ENCODE results near the gene SEPTIN1. TPM values are rescaled to one million over a fixed set of nuclear protein-coding genes. Genes with fewer than 3 reads are reported as not detected.

SEPTIN1 gene
- total and polyA plus RNA-seq, 2 donors (not counting 3 experiments of a cell fraction or from before 2014, with no cell fraction given) = 0.07 to 0.75 TPM

DNA sequence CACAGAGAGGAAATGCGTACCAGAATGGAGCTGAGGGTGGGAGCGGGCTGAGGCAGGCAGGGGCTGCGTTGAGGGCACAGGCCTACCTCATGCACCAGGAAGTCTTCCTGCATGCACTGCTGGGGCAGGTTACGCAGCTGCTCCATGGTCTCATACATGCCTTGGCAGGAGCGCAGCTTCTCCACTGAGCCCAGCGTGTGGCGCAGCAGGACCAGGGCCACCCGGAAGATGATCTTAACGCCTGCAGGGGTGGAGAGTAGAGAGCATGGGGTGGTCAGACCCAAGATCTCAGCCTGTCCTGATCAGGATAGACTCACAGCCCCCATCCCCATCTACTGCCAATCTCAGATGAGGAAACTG is 23.8 kb downstream of the SEPTIN1 start:
- dilution Hi-C loops (cut with MboI; ENCODE audit: extremely low pct_ligation_motif_present, low sequenced_read_pairs) = no loop called here
- Histone ChIP-seq H3K4me1 (ENCODE audit: control insufficient read depth, extremely low read depth, insufficient read depth, low read length) (peaks cover 14% of the 10 kb centered on the region), H3K27ac (ENCODE audit: insufficient read depth, low read depth, low read length) (no peak overlapping the region), H3K9me1 (replicated peaks; ENCODE audit: control insufficient read depth, extremely low read depth, insufficient read depth, low read length) (no peaks in the 10 kb centered on the region), H2AFZ (ENCODE audit: low read depth, low read length) (no peak overlapping the region), H3K9ac (replicated peaks; ENCODE audit: extremely low read depth, insufficient read depth, low read length) (no peak overlapping the region), H4K20me1 (replicated peaks; ENCODE audit: control insufficient read depth, extremely low read depth, insufficient read depth, low read length) (no peaks in the 10 kb centered on the region), H3K9me3 (replicated peaks; ENCODE audit: control insufficient read depth, insufficient read depth, low read length) (no peaks in the 10 kb centered on the region), H3K79me2 (ENCODE audit: control insufficient read depth, insufficient read depth, low read length) (peaks cover 34% of the 10 kb centered on the region), H3K36me3 (ENCODE audit: control insufficient read depth in 2 of 2, extremely low read depth in 1 of 2, insufficient read depth in 2 of 2, low read length in 2 of 2) (peaks cover 0 to 27% of the 10 kb centered on the region in 2 experiments), H3K4me3 (replicated peaks in 1 of 3; ENCODE audit: insufficient read depth in 1 of 3, low read depth in 1 of 3, low read length in 3 of 3) (no peak overlapping the region), H3K4me2 (ENCODE audit: insufficient read depth, low read length) (no peak overlapping the region), H3K27me3 (ENCODE audit: control insufficient read depth in 2 of 2, insufficient read depth in 2 of 2, low read length in 2 of 2) (no peaks in the 10 kb centered on the region)
- FAIRE-seq = no peak
- ChIA-PET CTCF (no interaction called here), POLR2A (no interaction called here)
- BruUV-seq (replicated peaks) = no TSS peak
- TF ChIP-seq EZH2 (IDR thresholded peaks at IDR 0.05; ENCODE audit: borderline replicate concordance, low read depth, low read length, severe bottlenecking) (no peak), POLR2A (IDR thresholded peaks at IDR 0.05; ENCODE audit: low read depth, low read length) (no peak), FOS (IDR thresholded peaks at IDR 0.05; ENCODE audit: borderline replicate concordance, insufficient read depth, low read length) (no peak), POLR2AphosphoS5 (IDR thresholded peaks at IDR 0.05; ENCODE audit: insufficient read depth, low read depth, low read length) (no peak), MYC (IDR thresholded peaks at IDR 0.05; ENCODE audit: low read depth, low read length) (no peak), JUN (IDR thresholded peaks at IDR 0.05; ENCODE audit: borderline replicate concordance, insufficient read depth, insufficient read length, low read depth) (no peak), GATA2 (IDR thresholded peaks at IDR 0.05; ENCODE audit: insufficient read depth, insufficient read length, low read depth, low read length) (no peak)
- TF ChIP-seq, protein P1, sequence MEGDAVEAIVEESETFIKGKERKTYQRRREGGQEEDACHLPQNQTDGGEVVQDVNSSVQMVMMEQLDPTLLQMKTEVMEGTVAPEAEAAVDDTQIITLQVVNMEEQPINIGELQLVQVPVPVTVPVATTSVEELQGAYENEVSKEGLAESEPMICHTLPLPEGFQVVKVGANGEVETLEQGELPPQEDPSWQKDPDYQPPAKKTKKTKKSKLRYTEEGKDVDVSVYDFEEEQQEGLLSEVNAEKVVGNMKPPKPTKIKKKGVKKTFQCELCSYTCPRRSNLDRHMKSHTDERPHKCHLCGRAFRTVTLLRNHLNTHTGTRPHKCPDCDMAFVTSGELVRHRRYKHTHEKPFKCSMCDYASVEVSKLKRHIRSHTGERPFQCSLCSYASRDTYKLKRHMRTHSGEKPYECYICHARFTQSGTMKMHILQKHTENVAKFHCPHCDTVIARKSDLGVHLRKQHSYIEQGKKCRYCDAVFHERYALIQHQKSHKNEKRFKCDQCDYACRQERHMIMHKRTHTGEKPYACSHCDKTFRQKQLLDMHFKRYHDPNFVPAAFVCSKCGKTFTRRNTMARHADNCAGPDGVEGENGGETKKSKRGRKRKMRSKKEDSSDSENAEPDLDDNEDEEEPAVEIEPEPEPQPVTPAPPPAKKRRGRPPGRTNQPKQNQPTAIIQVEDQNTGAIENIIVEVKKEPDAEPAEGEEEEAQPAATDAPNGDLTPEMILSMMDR (IDR thresholded peaks at IDR 0.05; ENCODE audit: extremely low read depth in 1 of 2, insufficient read depth in 1 of 2, low read depth in 1 of 2, low read length in 2 of 2) = no peak
- TF ChIP-seq, protein P2, sequence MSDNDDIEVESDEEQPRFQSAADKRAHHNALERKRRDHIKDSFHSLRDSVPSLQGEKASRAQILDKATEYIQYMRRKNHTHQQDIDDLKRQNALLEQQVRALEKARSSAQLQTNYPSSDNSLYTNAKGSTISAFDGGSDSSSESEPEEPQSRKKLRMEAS (IDR thresholded peaks at IDR 0.05; ENCODE audit: insufficient read depth, insufficient read length) = no peak
- intact Hi-C loops (cut with micrococcal nuclease) = no loop called here
- no peak for DNase-seq (ENCODE audit: low read depth, low spot score)

Measured in endothelial cell of umbilical vein (primary cell).